K562 (cell line): ENCODE results near the gene TCF23. TPM values are rescaled to one million over a fixed set of nuclear protein-coding genes. Genes with fewer than 3 reads are reported as not detected.

Experiments
- ATAC-seq: fragments of 200-7000 bp; cut with Tn5 transposase; 3 replicates; pipeline ENCODE4 v1.9.1; 2020; ENCODE audit warnings: moderate library complexity
- BruUV-seq: library from RNA; stranded (reverse); fragments of 400-500 nt; replicated peaks from 2 replicates; lab custom pipeline; 2021; lab: Mats Ljungman, UMichigan
- CTCF ChIA-PET: fragments of 300-600 bp; formaldehyde crosslinking; extraction: SDS; loops from one replicate; lab custom pipeline; 2021; ENCODE audit warnings: low intra/inter-chr PET ratio; lab: Yijun Ruan, JAX
- POLR2A ChIA-PET: fragments of 300-600, 350-650 bp; sonication (Branson Sonifier 250); formaldehyde crosslinking; extraction: SDS; loops from one replicate; lab custom pipeline; 2021; ENCODE audit warnings: antibody characterized with exemption, inconsistent platforms; lab: Yijun Ruan, JAX
- DNase-seq, 4 experiments: peaks; one replicate each; pipeline versions ENCODE4 v3.0.0 to v3.0.0-alpha.2; 2011 to 2018; ENCODE audit warnings: low spot score in 3 of 4, mixed read lengths in 3 of 4; ENCODE audit errors: extremely low read depth in 1 of 4
- FAIRE-seq: peaks from 2 replicates; lab custom pipeline; 2011; peaks lifted over from hg19 to GRCh38; lab: Jason Lieb, UNC
- H2AFZ ChIP-seq: 2 replicates; pipeline ENCODE4 v1.6.0; 2011; ENCODE audit warnings: low read depth, low read length, control low read depth, inconsistent platforms
- H3K27ac ChIP-seq: fragments of 200-600 bp; 3 replicates; pipeline ENCODE4 v1.8.0; 2011; ENCODE audit warnings: low read depth, mild to moderate bottlenecking, control low read depth, inconsistent platforms, low read length, moderate library complexity, mixed read lengths; ENCODE audit errors: extremely low read depth
- H3K27me3 ChIP-seq, 2 experiments: fragments of 300-600 bp in 1 of 2; 2 replicates in 1 of 2; 3 replicates in 1 of 2; pipeline versions ENCODE4 v1.6.0 to v1.8.0; 2011; ENCODE audit warnings: inconsistent platforms in 2 of 2, low read length in 2 of 2, mild to moderate bottlenecking in 1 of 2, mixed read lengths in 1 of 2, moderate library complexity in 1 of 2; ENCODE audit not compliant: control insufficient read depth in 2 of 2, insufficient read depth in 2 of 2
- H3K36me3 ChIP-seq: fragments of 300-600 bp; 3 replicates; pipeline ENCODE4 v1.8.0; 2011; ENCODE audit warnings: mild to moderate bottlenecking, low read length, inconsistent platforms; ENCODE audit not compliant: control insufficient read depth, insufficient read depth
- H3K4me1 ChIP-seq, 2 experiments: fragments of 200-600 bp in 1 of 2; replicated peaks in 1 of 2; 2 replicates in 1 of 2; 3 replicates in 1 of 2; pipeline versions ENCODE4 v1.5.1 to v1.8.0; 2011; ENCODE audit warnings: inconsistent platforms in 2 of 2, low read length in 2 of 2, mild to moderate bottlenecking in 1 of 2, mixed read lengths in 1 of 2, moderate library complexity in 1 of 2; ENCODE audit not compliant: control insufficient read depth in 2 of 2, insufficient read depth in 2 of 2
- H3K4me2 ChIP-seq: 2 replicates; pipeline ENCODE4 v1.6.1; 2011; ENCODE audit warnings: low read length, control low read depth, inconsistent platforms, mixed read lengths; ENCODE audit not compliant: insufficient read depth
- H3K4me3 ChIP-seq: fragments of 200-600 bp; sonication (generic), shearing (Covaris generic); 2 replicates; pipeline ENCODE4 v1.5.1; 2016; ENCODE audit warnings: control low read depth, inconsistent platforms
- H3K79me2 ChIP-seq: fragments of 200-600 bp; 3 replicates; pipeline ENCODE4 v1.8.0; 2011; ENCODE audit warnings: low read length, inconsistent platforms; ENCODE audit not compliant: control insufficient read depth, insufficient read depth
- H3K9ac ChIP-seq, 2 experiments: 2 replicates each; pipeline versions ENCODE4 v1.6.0 to v1.6.1; 2011; ENCODE audit warnings: low read depth in 2 of 2, low read length in 2 of 2, control low read depth in 1 of 2, inconsistent platforms in 1 of 2, mild to moderate bottlenecking in 1 of 2, mixed read lengths in 1 of 2; ENCODE audit not compliant: insufficient read depth in 1 of 2
- H3K9me1 ChIP-seq: one replicate; pipeline ENCODE4 v1.6.0; 2011; ENCODE audit warnings: inconsistent platforms, mild to moderate bottlenecking, low read length, moderate library complexity; ENCODE audit not compliant: control insufficient read depth, insufficient read depth
- H3K9me3 ChIP-seq: replicated peaks from 2 replicates; pipeline ENCODE4 v1.5.1; 2011; ENCODE audit warnings: low read depth, low read length, inconsistent platforms; ENCODE audit not compliant: control insufficient read depth, insufficient read depth
- H4K20me1 ChIP-seq: replicated peaks from 2 replicates; pipeline ENCODE4 v1.6.1; 2011; ENCODE audit warnings: low read length, inconsistent platforms, mixed read lengths; ENCODE audit not compliant: control insufficient read depth, insufficient read depth
- CBX2 ChIP-seq: fragments of 200-600 bp; sonication (generic); IDR thresholded peaks from one replicate; pipeline ENCODE4 v1.6.1; 2012; ENCODE audit warnings: mild to moderate bottlenecking, low read length, inconsistent platforms; ENCODE audit not compliant: insufficient read depth, poor library complexity, severe bottlenecking
- CBX3 ChIP-seq, 2 experiments: IDR thresholded peaks; 1 replicate in 1 of 2; 2 replicates in 1 of 2; pipeline ENCODE4 v1.6.1; 2012; ENCODE audit warnings: inconsistent platforms in 2 of 2, low read length in 2 of 2, borderline replicate concordance in 1 of 2, control low read depth in 1 of 2
- CBX8 ChIP-seq: fragments of 200-600 bp; sonication (generic); IDR thresholded peaks from 2 replicates; pipeline ENCODE4 v1.6.1; 2012; ENCODE audit warnings: borderline replicate concordance, mixed run types, low read depth, mild to moderate bottlenecking, moderate library complexity, mixed read lengths, low read length, control low read depth, inconsistent platforms; ENCODE audit not compliant: poor library complexity, severe bottlenecking; ENCODE audit errors: extremely low read depth
- DPF2 ChIP-seq: fragments of 450-650 bp; IDR thresholded peaks from 2 replicates; pipeline ENCODE4 v1.6.1; 2016
- NBN ChIP-seq: fragments of 450-650 bp; IDR thresholded peaks from 2 replicates; pipeline ENCODE4 v1.6.1; 2016; ENCODE audit warnings: low read depth, mild to moderate bottlenecking
- NFRKB ChIP-seq: fragments of 450-650 bp; IDR thresholded peaks from 2 replicates; pipeline ENCODE4 v1.6.1; 2016; ENCODE audit warnings: low read depth
- PCBP2 ChIP-seq: fragments of 200-400 bp; formaldehyde crosslinking; IDR thresholded peaks from 2 replicates; pipeline ENCODE4 v1.6.1; 2018; ENCODE audit warnings: low read length, low read depth, mild to moderate bottlenecking, moderate library complexity; ENCODE audit not compliant: poor library complexity, severe bottlenecking
- RBFOX2 ChIP-seq: fragments of 200-400 bp; formaldehyde crosslinking; IDR thresholded peaks from 2 replicates; pipeline ENCODE4 v1.6.1; 2017; ENCODE audit warnings: low read depth, mild to moderate bottlenecking, low read length, moderate library complexity
- SMAD4 ChIP-seq: fragments of 250-450 bp; sonication (Bioruptor Pico); conservative IDR thresholded peaks from 2 replicates; pipeline ENCODE4 v1.8.0; 2021; ENCODE audit warnings: inconsistent platforms, mild to moderate bottlenecking, moderate library complexity
- SMARCA5 ChIP-seq: fragments of 450-650 bp; IDR thresholded peaks from 2 replicates; pipeline ENCODE4 v1.6.1; 2016
- STAT5A ChIP-seq: IDR thresholded peaks from 2 replicates; pipeline ENCODE4 v1.6.1; 2012; ENCODE audit warnings: low read length, inconsistent platforms, borderline replicate concordance
- TRIM28 ChIP-seq: fragments of 450-650 bp; IDR thresholded peaks from 2 replicates; pipeline ENCODE4 v1.6.1; 2017
- YY1 ChIP-seq, 3 experiments: IDR thresholded peaks; 2 replicates each; pipeline ENCODE4 v1.6.1; 2011; ENCODE audit warnings: low read length in 2 of 3, mild to moderate bottlenecking in 2 of 3, moderate library complexity in 2 of 3, borderline replicate concordance in 1 of 3, control low read depth in 1 of 3, low read depth in 1 of 3; ENCODE audit not compliant: insufficient read depth in 3 of 3, insufficient replicate concordance in 2 of 3, control insufficient read depth in 1 of 3, insufficient read length in 1 of 3; ENCODE audit errors: extremely low read depth in 1 of 3
- WGBS: fragments of 100-300 bp; shearing (Covaris generic); methylation state at CpG from one replicate; pipeline ENCODE4 v1.1.6; 2016; ENCODE audit warnings: low coverage, mixed read lengths; ENCODE audit not compliant: insufficient coverage; ENCODE audit errors: missing lambda C conversion rate; 5-methylcytosine and 5-hydroxymethylcytosine counted together
- in situ Hi-C: fragments of 300-500 bp; cut with MboI; formaldehyde crosslinking; loops from 4 replicates; pipeline ENCODE4 v1.15.0; 2018; ENCODE audit warnings: inconsistent platforms, mixed read lengths
- intact Hi-C: fragments of 100-400 bp; cut with micrococcal nuclease; formaldehyde crosslinking; loops from 2 replicates; pipeline ENCODE4 v1.14.2; 2022
- polyA plus RNA-seq, 8 experiments: library from polyadenylated mRNA; depleted of rRNA in 4 of 8; stranded (reverse) in 5 of 8; unstranded in 3 of 8; fragments of >200 nt; fragmentation: Nextera tagmentation in 2 of 8; fragmentation: Illumina TruSeq in 1 of 8; extraction: Ambion mirVana in 2 of 8; extraction: Trizol in 1 of 8; gene quantifications; 2 replicates each; pipeline versions ENCODE4 v1.2.1 to v1.2.3, GENCODE V29; 2011 to 2014; ENCODE audit warnings: inconsistent platforms in 1 of 8, missing spikeins in 1 of 8
- total RNA-seq, 7 experiments: library from RNA; depleted of rRNA in 6 of 7; stranded (reverse); fragments of >200 nt in 6 of 7; fragmentation: Illumina TruSeq in 2 of 7; extraction: Trizol in 2 of 7; gene quantifications; 2 replicates each; pipeline versions ENCODE4 v1.2.1 to v1.2.3, GENCODE V29; 2011 to 2021; ENCODE audit warnings: low replicate concordance in 1 of 7
- TF ChIP-seq, protein P1 (sequence below): sonication (generic); formaldehyde crosslinking; IDR thresholded peaks from 2 replicates; pipeline ENCODE4 v1.8.1; 2023; ENCODE audit warnings: mild to moderate bottlenecking, missing genetic modification reagents
- TF ChIP-seq, protein P2 (sequence below), 2 experiments: fragments of 250-450 bp in 1 of 2; fragments of 450-650 bp in 1 of 2; sonication (Bioruptor Pico) in 1 of 2; IDR thresholded peaks; 2 replicates each; pipeline versions ENCODE4 v1.6.1 to v1.8.0; 2016 to 2021; ENCODE audit warnings: mild to moderate bottlenecking in 2 of 2, moderate library complexity in 2 of 2, missing compliant biosample characterization in 1 of 2, missing genetic modification characterization in 1 of 2
- TF ChIP-seq, protein P3 (sequence below): sonication (generic); formaldehyde crosslinking; IDR thresholded peaks from 2 replicates; pipeline ENCODE4 v1.8.1; 2023; ENCODE audit warnings: mild to moderate bottlenecking, missing genetic modification reagents

The TCF23 gene
- total and polyA plus RNA-seq, 9 of the 15 experiments (the other 6 are each of a cell fraction or from before 2014, with no cell fraction given): 0.07 TPM; not detected in 8

DNA sequence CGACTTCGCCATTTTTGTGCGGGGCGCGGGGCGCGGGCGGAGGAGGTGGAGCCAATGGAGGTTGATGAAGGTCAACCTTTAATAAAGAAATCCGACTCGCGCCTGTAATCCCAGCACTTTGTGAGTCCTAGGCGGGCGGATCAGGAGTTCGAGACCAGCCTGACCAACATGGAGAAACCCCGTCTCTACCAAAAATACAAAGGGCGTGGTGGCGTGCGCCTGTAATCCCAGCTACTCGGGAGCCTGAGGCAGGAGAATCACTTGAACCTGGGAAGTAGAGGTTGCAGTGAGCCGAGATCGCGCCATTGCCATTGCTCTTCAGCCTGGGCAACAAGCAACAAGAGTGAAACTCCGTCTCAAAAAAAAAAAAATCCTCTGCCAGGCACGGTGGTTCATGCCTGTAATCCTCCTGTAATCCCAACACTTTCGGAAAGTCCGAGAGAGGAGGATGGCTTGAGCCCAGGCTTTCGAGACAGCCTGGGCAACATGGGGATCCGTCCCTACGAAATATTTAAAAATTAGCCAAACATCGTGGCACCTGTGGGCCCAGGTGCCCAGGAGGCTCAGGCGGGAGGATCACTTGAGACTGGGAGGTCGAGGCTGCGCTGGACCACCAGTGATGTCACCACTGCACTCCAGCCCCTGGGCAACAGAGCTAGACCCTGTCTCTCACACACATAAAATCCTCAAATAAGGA lies 13.9 kb upstream of the TCF23 start:
- 44% methylated on average over 29 of the region's 33 CpGs for WGBS
- H3K27me3 ChIP-seq: no peaks in the 10 kb centered on the region
- peaks cover 8% of the 10 kb centered on the region for H3K9me1 ChIP-seq
- peak overlapping the region; percentile 60 for H3K4me2 ChIP-seq
- H3K4me3 ChIP-seq: peak overlapping the region; percentile 98
- in situ Hi-C loops: no loop called here
- ChIA-PET POLR2A (interaction anchor here (0.6 to 2.1 kb wide), 5 partner anchors 11 to 161 kb away, joined by 3 to 12 read pairs (median 4); partner anchors contain the start of gene ABHD1), CTCF (no interaction called here)
- peaks cover 36% of the 10 kb centered on the region; the same call in 2 of the 3 replicates for H3K36me3 ChIP-seq
- no peaks in the 10 kb centered on the region; the same call in 1 of the 2 replicates for H4K20me1 ChIP-seq
- H3K27ac ChIP-seq: peak overlapping the region; percentile 85
- no peaks in the 10 kb centered on the region; the same call in 1 of the 2 replicates for H3K9me3 ChIP-seq
- no TSS peak for BruUV-seq
- H3K9ac ChIP-seq: peak overlapping the region; percentile 82 to 95; a peak in 2 of 4 replicates
- intact Hi-C loops: no loop called here
- ATAC-seq (no peak), DNase-seq (no peak), FAIRE-seq (peak; percentile 54)
- H3K79me2 ChIP-seq: peaks cover 21% of the 10 kb centered on the region
- H3K4me1 ChIP-seq: peaks cover 15 to 35% of the 10 kb centered on the region in 2 experiments; a peak in 4 of 5 replicates
- peak overlapping the region; percentile 96 for H2AFZ ChIP-seq
- TF ChIP-seq NFRKB (peak; percentile 51; the same call in 1 of the 2 replicates), RBFOX2 (peak; percentile 32; the same call in 1 of the 2 replicates), DPF2 (peak; percentile 51; the same call in 1 of the 2 replicates), PCBP2 (no peak), NBN (no peak), YY1 (IDR thresholded peaks at IDR 0.05; ENCODE audit: borderline replicate concordance in 1 of 3, control insufficient read depth in 1 of 3, extremely low read depth in 1 of 3, insufficient read depth in 3 of 3, insufficient read length in 1 of 3, insufficient replicate concordance in 2 of 3, low read depth in 1 of 3, low read length in 2 of 3) (peak in 2 of 3 experiments; percentile 94 to 100), STAT5A (no peak), TRIM28 (0 out of 2 replicates have a peak, but pooled peaks have one; percentile 52), SMARCA5 (0 out of 2 replicates have a peak, but pooled peaks have one; percentile 34), SMAD4 (CRISPR knock-in tag) (no peak), CBX3 (IDR thresholded peaks at IDR 0.05; ENCODE audit: borderline replicate concordance in 1 of 2, low read length in 2 of 2) (peak in 1 of 2 experiments; percentile 60; a peak in 1 of 3 replicates), CBX2 (no peak), CBX8 (no peak)
- TF ChIP-seq, protein P1, sequence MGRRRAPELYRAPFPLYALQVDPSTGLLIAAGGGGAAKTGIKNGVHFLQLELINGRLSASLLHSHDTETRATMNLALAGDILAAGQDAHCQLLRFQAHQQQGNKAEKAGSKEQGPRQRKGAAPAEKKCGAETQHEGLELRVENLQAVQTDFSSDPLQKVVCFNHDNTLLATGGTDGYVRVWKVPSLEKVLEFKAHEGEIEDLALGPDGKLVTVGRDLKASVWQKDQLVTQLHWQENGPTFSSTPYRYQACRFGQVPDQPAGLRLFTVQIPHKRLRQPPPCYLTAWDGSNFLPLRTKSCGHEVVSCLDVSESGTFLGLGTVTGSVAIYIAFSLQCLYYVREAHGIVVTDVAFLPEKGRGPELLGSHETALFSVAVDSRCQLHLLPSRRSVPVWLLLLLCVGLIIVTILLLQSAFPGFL (CRISPR knock-in tag): no peak
- TF ChIP-seq, protein P2, sequence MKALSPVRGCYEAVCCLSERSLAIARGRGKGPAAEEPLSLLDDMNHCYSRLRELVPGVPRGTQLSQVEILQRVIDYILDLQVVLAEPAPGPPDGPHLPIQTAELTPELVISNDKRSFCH (CRISPR knock-in tag; IDR thresholded peaks at IDR 0.05): no peak
- TF ChIP-seq, protein P2 (tag; IDR thresholded peaks at IDR 0.05): peak; percentile 19; the same call in 1 of the 2 replicates
- TF ChIP-seq, protein P3, sequence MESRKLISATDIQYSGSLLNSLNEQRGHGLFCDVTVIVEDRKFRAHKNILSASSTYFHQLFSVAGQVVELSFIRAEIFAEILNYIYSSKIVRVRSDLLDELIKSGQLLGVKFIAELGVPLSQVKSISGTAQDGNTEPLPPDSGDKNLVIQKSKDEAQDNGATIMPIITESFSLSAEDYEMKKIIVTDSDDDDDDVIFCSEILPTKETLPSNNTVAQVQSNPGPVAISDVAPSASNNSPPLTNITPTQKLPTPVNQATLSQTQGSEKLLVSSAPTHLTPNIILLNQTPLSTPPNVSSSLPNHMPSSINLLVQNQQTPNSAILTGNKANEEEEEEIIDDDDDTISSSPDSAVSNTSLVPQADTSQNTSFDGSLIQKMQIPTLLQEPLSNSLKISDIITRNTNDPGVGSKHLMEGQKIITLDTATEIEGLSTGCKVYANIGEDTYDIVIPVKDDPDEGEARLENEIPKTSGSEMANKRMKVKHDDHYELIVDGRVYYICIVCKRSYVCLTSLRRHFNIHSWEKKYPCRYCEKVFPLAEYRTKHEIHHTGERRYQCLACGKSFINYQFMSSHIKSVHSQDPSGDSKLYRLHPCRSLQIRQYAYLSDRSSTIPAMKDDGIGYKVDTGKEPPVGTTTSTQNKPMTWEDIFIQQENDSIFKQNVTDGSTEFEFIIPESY (CRISPR knock-in tag): peak; percentile 54; the same call in 1 of the 2 replicates
